A549 (cell line): ENCODE data around the gene COG6.

Experiments used
- EP300 ChIP-seq, 2 experiments: fragments of >200 bp; sonication (Bioruptor Twin); formaldehyde crosslinking; IDR thresholded peaks; 2 replicates in 1 of 2; 3 replicates in 1 of 2; pipeline ENCODE4 v1.6.1; 2016 to 2017
- HDAC2 ChIP-seq: fragments of 200-600 bp; sonication (generic); IDR thresholded peaks from 2 replicates; pipeline ENCODE4 v1.6.1; 2016
- KDM1A ChIP-seq: fragments of 200-600 bp; sonication (generic); IDR thresholded peaks from 2 replicates; pipeline ENCODE4 v1.6.1; 2016; ENCODE audit warnings: low read depth, mild to moderate bottlenecking
- RARB ChIP-seq: fragments of 250-450 bp; sonication (Bioruptor Pico); IDR thresholded peaks from 2 replicates; pipeline ENCODE4 v1.8.0; 2021; ENCODE audit warnings: mild to moderate bottlenecking, moderate library complexity
- REST ChIP-seq: fragments of 200-600 bp; sonication (generic); IDR thresholded peaks from 2 replicates; pipeline ENCODE4 v1.6.1; 2016; ENCODE audit warnings: antibody characterized with exemption, mild to moderate bottlenecking, moderate library complexity
- USF2 ChIP-seq: fragments of 450-650 bp; IDR thresholded peaks from 2 replicates; pipeline ENCODE4 v1.6.1; 2014; ENCODE audit warnings: antibody characterized with exemption
- TF ChIP-seq, protein P1 (sequence below): fragments of >200 bp; sonication (Bioruptor Twin); formaldehyde crosslinking; IDR thresholded peaks from 3 replicates; pipeline ENCODE4 v1.5.1; 2016

DNA sequence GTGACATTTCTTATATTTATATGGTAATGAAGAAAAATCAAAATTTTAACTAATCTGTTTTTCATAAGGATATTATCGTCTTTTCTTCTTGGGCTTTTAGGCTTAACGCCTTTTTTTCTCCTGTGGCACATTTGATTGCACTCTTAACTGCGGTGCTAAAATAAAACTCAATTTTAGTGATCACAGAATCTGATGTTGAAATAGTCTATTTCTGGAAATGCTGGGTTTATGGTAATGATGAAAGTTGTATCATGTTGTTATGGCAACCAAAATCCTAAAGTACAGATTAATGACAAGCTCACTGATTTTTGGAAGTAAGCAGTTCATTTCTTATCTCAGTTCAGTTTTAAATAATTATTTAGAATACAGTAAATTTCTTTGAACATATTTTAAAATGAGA is 85.3 kb downstream of the COG6 start:
- TF ChIP-seq EP300 (IDR thresholded peaks at IDR 0.05) (no peak), REST (no peak), KDM1A (no peak), RARB (CRISPR knock-in tag) (no peak), USF2 (no peak), HDAC2 (no peak)
- TF ChIP-seq, protein P1, sequence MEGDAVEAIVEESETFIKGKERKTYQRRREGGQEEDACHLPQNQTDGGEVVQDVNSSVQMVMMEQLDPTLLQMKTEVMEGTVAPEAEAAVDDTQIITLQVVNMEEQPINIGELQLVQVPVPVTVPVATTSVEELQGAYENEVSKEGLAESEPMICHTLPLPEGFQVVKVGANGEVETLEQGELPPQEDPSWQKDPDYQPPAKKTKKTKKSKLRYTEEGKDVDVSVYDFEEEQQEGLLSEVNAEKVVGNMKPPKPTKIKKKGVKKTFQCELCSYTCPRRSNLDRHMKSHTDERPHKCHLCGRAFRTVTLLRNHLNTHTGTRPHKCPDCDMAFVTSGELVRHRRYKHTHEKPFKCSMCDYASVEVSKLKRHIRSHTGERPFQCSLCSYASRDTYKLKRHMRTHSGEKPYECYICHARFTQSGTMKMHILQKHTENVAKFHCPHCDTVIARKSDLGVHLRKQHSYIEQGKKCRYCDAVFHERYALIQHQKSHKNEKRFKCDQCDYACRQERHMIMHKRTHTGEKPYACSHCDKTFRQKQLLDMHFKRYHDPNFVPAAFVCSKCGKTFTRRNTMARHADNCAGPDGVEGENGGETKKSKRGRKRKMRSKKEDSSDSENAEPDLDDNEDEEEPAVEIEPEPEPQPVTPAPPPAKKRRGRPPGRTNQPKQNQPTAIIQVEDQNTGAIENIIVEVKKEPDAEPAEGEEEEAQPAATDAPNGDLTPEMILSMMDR = no peak
